NT2/D1 (cell line): ENCODE data around the gene SPOP.

Source experiments
- DNase-seq: peaks from one replicate; pipeline ENCODE4 v3.0.0-alpha.2; 2011; ENCODE audit warnings: low read depth, low spot score
- H3K27me3 ChIP-seq: 2 replicates; pipeline ENCODE4 v1.6.0; 2011; ENCODE audit warnings: mild to moderate bottlenecking; ENCODE audit not compliant: insufficient read length, insufficient read depth
- H3K36me3 ChIP-seq: 2 replicates; pipeline ENCODE4 v1.6.1; 2011; ENCODE audit warnings: mild to moderate bottlenecking, low read length, mixed read lengths; ENCODE audit not compliant: insufficient read depth, insufficient read length
- H3K4me1 ChIP-seq: 2 replicates; pipeline ENCODE4 v1.5.1; 2011; ENCODE audit not compliant: insufficient read depth, insufficient read length
- H3K4me3 ChIP-seq: 2 replicates; pipeline ENCODE4 v1.5.1; 2011; ENCODE audit warnings: low read depth; ENCODE audit not compliant: insufficient read length
- H3K9ac ChIP-seq: 2 replicates; pipeline ENCODE4 v1.6.0; 2011; ENCODE audit warnings: low read depth; ENCODE audit not compliant: insufficient read length
- H3K9me3 ChIP-seq: 2 replicates; pipeline ENCODE4 v1.5.1; 2011; ENCODE audit warnings: mild to moderate bottlenecking, low read length; ENCODE audit not compliant: insufficient read depth
- SUZ12 ChIP-seq: IDR thresholded peaks from 2 replicates; pipeline ENCODE4 v1.6.1; 2011; ENCODE audit not compliant: insufficient read length, insufficient read depth; ENCODE audit errors: extremely low read depth
- YY1 ChIP-seq: IDR thresholded peaks from 2 replicates; pipeline ENCODE4 v1.6.1; 2011; ENCODE audit not compliant: insufficient read length, insufficient read depth
- ZNF274 ChIP-seq: IDR thresholded peaks from 2 replicates; pipeline ENCODE4 v1.6.1; 2011; ENCODE audit warnings: mild to moderate bottlenecking, low read depth, low read length

Gene SPOP

DNA sequence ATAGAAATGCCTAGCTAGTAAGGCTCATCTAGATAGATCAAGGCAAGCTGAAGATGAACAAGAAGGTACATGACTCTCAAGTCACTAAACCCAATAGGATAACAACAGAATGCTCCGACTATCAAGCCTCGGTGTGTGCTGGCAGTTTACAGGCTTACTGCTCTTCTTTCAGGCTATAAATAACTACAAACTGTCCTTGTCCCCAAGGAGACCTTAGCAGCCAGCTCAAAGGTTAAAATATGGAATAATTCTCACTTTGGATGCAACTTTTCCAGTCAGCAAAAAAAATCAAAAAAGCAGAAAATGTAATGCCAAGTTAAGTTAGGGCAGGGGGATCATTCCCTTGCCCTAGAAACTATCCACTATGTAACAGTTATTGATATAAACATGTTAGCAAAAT, 44.6 kb downstream of the SPOP start:
- H3K36me3 ChIP-seq, result no peaks in the 10 kb centered on the region
- H3K9ac ChIP-seq, result no peak overlapping the region
- no peak overlapping the region for H3K4me3 ChIP-seq
- no peaks in the 10 kb centered on the region for H3K27me3 ChIP-seq
- DNase-seq, result no peak
- no peaks in the 10 kb centered on the region for H3K4me1 ChIP-seq
- H3K9me3 ChIP-seq, result no peaks in the 10 kb centered on the region
- TF ChIP-seq ZNF274, result no peak
- TF ChIP-seq YY1, result no peak
- no peak for TF ChIP-seq SUZ12

DNA sequence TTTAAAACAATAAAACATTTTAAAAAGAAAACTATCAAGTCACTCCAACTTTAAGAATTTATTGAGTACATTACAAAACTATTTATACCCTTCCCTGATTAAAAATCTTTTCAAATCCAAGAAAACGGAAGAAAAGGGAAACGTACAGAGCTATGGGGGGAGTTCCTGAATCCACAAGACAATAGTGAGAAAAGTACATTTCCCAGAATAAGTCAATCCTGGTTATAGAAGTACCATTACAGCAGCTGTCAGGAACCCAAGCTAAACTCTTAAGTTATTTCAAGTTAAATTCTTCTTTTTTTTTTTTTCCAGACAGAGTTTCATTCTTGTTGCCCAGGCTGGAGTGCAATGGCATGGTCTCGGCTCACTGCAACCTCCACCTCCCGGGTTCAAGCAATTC, 45.7 kb downstream of the SPOP start:
- H3K36me3 ChIP-seq, result no peaks in the 10 kb centered on the region

DNA sequence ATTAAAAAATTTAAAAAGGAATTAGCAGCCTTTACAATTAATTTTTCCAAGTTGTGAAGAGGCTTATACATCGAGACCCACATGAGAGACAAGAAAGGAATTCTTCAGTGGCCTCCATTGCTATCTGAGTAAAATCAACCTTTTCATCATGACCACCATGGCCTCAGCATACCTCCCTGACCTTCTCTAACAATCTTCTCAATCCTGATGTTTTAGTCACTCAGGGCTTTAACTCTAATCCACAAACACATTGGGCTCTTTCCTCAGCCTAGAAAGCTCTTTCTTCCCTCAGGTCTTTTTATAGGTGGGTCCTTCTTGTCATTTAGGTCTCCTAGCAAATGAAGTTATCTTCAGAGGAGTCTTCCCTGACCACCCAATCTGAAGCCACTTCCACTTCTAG, 46.4 kb downstream of the SPOP start:
- H3K4me3 ChIP-seq, result no peak overlapping the region
- no peak for TF ChIP-seq YY1
- TF ChIP-seq ZNF274, result no peak
- TF ChIP-seq SUZ12, result no peak
- H3K9me3 ChIP-seq, result no peaks in the 10 kb centered on the region
- DNase-seq, result no peak
- no peak overlapping the region for H3K9ac ChIP-seq
- H3K36me3 ChIP-seq, result no peaks in the 10 kb centered on the region
- no peaks in the 10 kb centered on the region for H3K27me3 ChIP-seq
- no peaks in the 10 kb centered on the region for H3K4me1 ChIP-seq

More for the DNA sequence above, 45.7 kb downstream of the SPOP start:
- H3K4me3 ChIP-seq, result no peak overlapping the region
- H3K9me3 ChIP-seq, result no peaks in the 10 kb centered on the region
- no peak for TF ChIP-seq SUZ12
- TF ChIP-seq YY1, result no peak
- no peak for TF ChIP-seq ZNF274
- no peak for DNase-seq
- no peaks in the 10 kb centered on the region for H3K27me3 ChIP-seq
- H3K9ac ChIP-seq, result no peak overlapping the region
- no peaks in the 10 kb centered on the region for H3K4me1 ChIP-seq

DNA sequence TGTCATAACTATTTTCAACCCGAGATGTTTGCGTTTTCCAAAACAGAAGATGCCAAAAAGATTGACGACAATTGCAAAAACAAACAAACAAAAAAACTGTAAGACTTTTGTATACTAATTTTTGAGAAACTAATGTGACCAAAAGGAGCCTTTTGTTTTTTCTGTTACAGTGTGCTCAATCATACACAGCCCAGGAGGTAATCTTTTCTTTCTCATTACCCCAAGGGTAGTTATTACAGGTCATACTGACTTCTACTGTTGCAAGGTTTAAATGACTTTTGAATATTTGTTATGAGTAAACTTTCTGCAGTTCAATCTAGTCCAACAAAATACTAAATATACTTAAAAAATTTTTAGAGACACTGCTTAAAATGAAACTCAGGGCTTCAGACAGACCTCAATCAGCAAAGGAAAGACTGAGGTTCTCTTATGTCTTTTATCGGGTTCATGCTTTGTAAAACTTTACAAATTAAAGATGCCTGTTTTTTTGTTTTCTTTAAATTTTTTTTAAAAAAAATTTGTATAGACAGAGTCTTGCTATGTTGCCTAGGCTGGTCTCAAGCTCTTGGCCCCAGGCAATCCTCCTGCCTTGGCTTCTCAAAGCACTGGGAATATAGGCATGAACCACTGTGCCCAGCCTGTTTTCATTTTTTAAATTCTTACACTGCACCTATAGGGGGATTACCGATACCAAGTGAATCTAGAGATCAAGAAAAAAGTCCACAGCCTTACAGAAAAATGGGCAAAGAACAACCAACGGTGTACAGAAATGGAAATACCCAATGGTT, 47.6 kb downstream of the SPOP start:
- Histone ChIP-seq H3K9ac (no peak overlapping the region), H3K27me3 (no peaks in the 10 kb centered on the region), H3K4me3 (no peak overlapping the region), H3K36me3 (no peaks in the 10 kb centered on the region), H3K4me1 (no peaks in the 10 kb centered on the region), H3K9me3 (no peaks in the 10 kb centered on the region)
- TF ChIP-seq SUZ12 (no peak), YY1 (no peak), ZNF274 (no peak)
- DNase-seq, result no peak

DNA sequence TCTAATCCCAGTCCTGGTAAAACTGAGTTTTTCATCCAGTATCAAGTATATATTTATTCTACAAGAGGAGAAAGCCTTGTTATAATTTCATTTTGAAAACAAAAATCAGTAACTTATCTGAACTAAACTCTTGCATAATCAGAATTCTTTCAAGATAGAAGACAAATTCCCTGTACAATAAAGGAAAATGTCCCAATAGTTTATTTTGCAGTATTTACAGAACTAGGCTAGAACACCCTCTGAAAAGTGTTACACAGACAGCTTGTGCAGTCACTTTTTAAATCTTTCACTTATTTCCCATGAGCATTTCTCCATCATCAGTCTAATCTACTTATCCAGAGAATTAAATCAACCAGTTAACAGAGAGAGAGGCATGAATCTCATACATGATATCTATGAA, 48.5 kb downstream of the SPOP start:
- no peak for TF ChIP-seq SUZ12
- no peak for TF ChIP-seq ZNF274
- no peak for TF ChIP-seq YY1
- H3K9me3 ChIP-seq, result no peaks in the 10 kb centered on the region
- no peak overlapping the region for H3K9ac ChIP-seq
- no peaks in the 10 kb centered on the region for H3K36me3 ChIP-seq
- H3K4me3 ChIP-seq, result no peak overlapping the region
- no peaks in the 10 kb centered on the region for H3K4me1 ChIP-seq
- DNase-seq, result no peak
- H3K27me3 ChIP-seq, result no peaks in the 10 kb centered on the region

DNA sequence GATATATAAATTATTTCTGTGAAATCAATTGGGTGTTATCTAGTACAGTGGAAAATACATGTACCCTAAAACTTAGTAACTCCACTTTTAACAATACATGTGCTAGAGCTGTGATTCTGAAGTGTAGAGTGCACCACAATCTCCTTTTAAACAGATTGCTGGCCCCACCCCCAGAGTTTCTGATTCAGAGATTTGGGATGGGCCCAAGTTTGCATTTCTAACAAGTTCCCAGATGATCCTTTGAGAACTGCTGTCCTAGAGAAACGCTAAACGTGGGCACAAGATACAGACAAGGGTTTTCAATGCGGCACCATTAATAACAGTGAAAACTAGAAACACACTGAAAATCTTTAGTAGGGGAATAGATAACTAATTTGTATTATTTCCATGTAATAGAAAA, 53.0 kb downstream of the SPOP start:
- Histone ChIP-seq H3K9me3 (no peaks in the 10 kb centered on the region), H3K9ac (no peak overlapping the region), H3K4me3 (no peak overlapping the region), H3K4me1 (no peaks in the 10 kb centered on the region), H3K27me3 (no peaks in the 10 kb centered on the region), H3K36me3 (peaks cover 23% of the 10 kb centered on the region)
- DNase-seq, result no peak
- no peak for TF ChIP-seq ZNF274
- TF ChIP-seq SUZ12, result no peak
- no peak for TF ChIP-seq YY1

DNA sequence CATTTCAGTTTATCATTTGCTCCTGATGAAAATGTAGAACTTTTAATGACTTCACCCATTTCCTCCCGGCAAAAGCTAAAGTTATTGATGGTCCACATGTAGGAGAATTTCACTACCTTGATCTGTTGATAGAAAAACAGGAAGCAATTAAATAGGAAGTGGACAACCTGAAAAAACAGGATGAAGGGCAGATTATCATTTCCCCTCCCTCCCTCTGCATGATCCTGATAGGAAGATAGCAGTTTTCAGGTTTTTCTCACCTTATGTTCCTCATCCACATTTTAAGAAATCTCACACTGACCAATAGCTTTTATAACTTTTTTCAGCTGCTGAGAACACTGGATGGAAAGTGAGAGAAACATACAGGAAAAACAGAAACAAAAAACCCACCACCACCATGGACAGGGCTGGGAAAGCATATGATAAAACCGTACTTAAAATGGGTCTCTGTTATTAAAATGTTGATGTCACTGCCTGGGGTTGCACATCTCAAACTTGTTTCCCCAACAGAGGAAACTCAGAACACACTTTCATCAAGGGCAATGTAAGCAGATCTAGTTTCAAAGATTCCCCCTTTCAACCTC, 55.9 kb downstream of the SPOP start:
- DNase-seq, result no peak
- H3K36me3 ChIP-seq, result peaks cover 42% of the 10 kb centered on the region
- no peak for TF ChIP-seq YY1
- TF ChIP-seq ZNF274, result no peak
- no peak for TF ChIP-seq SUZ12
- no peak overlapping the region for H3K4me3 ChIP-seq
- no peaks in the 10 kb centered on the region for H3K9me3 ChIP-seq
- no peaks in the 10 kb centered on the region for H3K4me1 ChIP-seq
- H3K9ac ChIP-seq, result no peak overlapping the region
- H3K27me3 ChIP-seq, result no peaks in the 10 kb centered on the region
